ENCODE results near the gene ASAP3. TPM values are rescaled to one million over a fixed set of nuclear protein-coding genes. Genes with fewer than 3 reads are reported as not detected.
A peak's percentile ranks its signal among the peaks of the same experiment; 100 is the strongest.

The ASAP3 gene
- total RNA-seq, 1 experiment from 2014 or later: 17.9 TPM

- Histone ChIP-seq H3K27ac (ENCODE audit: low read length) (no peak overlapping the region), H3K27me3 (ENCODE audit: control insufficient read depth, insufficient read depth, low read length) (no peaks in the 10 kb centered on the region), H3K4me1 (ENCODE audit: control insufficient read depth, insufficient read depth, low read length) (peaks cover 5% of the 10 kb centered on the region), H3K4me3 (ENCODE audit: low read depth in 2 of 2, low read length in 2 of 2) (no peak overlapping the region), H3K36me3 (ENCODE audit: control insufficient read depth, insufficient read depth, low read length) (no peaks in the 10 kb centered on the region), H3K9me3 (ENCODE audit: control insufficient read depth, insufficient read depth, low read depth, low read length) (no peaks in the 10 kb centered on the region)
- DNase-seq (ENCODE audit: low read depth, low spot score) (no peak), ATAC-seq (no peak)
- ChIA-PET POLR2A (no interaction called here), CTCF (interaction anchor here (0.7 kb wide), 1 partner anchor 26 kb away, joined by 3 read pairs; no protein-coding TSS in a partner anchor)
- intact Hi-C loops (cut with micrococcal nuclease; ENCODE audit: unreplicated experiment): no loop called here
- TF ChIP-seq SIN3A (IDR thresholded peaks at IDR 0.05; ENCODE audit: borderline replicate concordance, insufficient read depth, low read depth, low read length) (no peak), POLR2AphosphoS5 (IDR thresholded peaks at IDR 0.05; ENCODE audit: low read depth, low read length) (no peak), TCF7L2 (IDR thresholded peaks at IDR 0.05; ENCODE audit: low read depth, low read length) (no peak), REST (IDR thresholded peaks at IDR 0.05; ENCODE audit: insufficient read depth in 1 of 2, low read depth in 2 of 2, low read length in 1 of 2) (no peak), CTCF (IDR thresholded peaks at IDR 0.05) (no peak)
- in situ Hi-C loops (cut with HindIII; ENCODE audit: low pct_unique_long_range_greater_than_20kb, low sequenced_read_pairs): no loop called here
- BruUV-seq (replicated peaks): no TSS peak
Measured at GRCh38 chr1:23522244-23522982, 38.4 kb upstream of the ASAP3 start.

GRCh38 chr1:23521588-23521987, 37.6 kb upstream of the ASAP3 start:
- H3K4me3 ChIP-seq (ENCODE audit: low read depth in 2 of 2, low read length in 2 of 2): no peak overlapping the region
- H3K9me3 ChIP-seq (ENCODE audit: control insufficient read depth, insufficient read depth, low read depth, low read length): no peaks in the 10 kb centered on the region
- no peak for DNase-seq (ENCODE audit: low read depth, low spot score)
- peak; percentile 49; the same call in 1 of the 2 replicates for ATAC-seq
- H3K27me3 ChIP-seq (ENCODE audit: control insufficient read depth, insufficient read depth, low read length): no peaks in the 10 kb centered on the region
- ChIA-PET CTCF (no interaction called here), POLR2A (no interaction called here)
- no peak overlapping the region for H3K27ac ChIP-seq (ENCODE audit: low read length)
- peaks cover 5% of the 10 kb centered on the region; the same call in 1 of the 2 replicates for H3K4me1 ChIP-seq (ENCODE audit: control insufficient read depth, insufficient read depth, low read length)
- H3K36me3 ChIP-seq (ENCODE audit: control insufficient read depth, insufficient read depth, low read length): no peaks in the 10 kb centered on the region
- in situ Hi-C loops (cut with HindIII; ENCODE audit: low pct_unique_long_range_greater_than_20kb, low sequenced_read_pairs) (no loop called here), intact Hi-C loops (cut with micrococcal nuclease; ENCODE audit: unreplicated experiment) (no loop called here)
- TF ChIP-seq REST (IDR thresholded peaks at IDR 0.05; ENCODE audit: insufficient read depth in 1 of 2, low read depth in 2 of 2, low read length in 1 of 2) (no peak), POLR2AphosphoS5 (IDR thresholded peaks at IDR 0.05; ENCODE audit: low read depth, low read length) (no peak), TCF7L2 (IDR thresholded peaks at IDR 0.05; ENCODE audit: low read depth, low read length) (no peak), CTCF (IDR thresholded peaks at IDR 0.05) (no peak), SIN3A (IDR thresholded peaks at IDR 0.05; ENCODE audit: borderline replicate concordance, insufficient read depth, low read depth, low read length) (no peak)
- no TSS peak for BruUV-seq (replicated peaks)

Measured in Panc1 (cell line).